Gastroesophageal sphincter (tissue), 4 donors: ENCODE measurements around the gene CLSTN1. TPM values are rescaled to one million over a fixed set of nuclear protein-coding genes. Genes with fewer than 3 reads are reported as not detected.

Source experiments
- ATAC-seq: fragments of 150-250 bp; one replicate; pipeline ENCODE4 v1.9.1; 2016; ENCODE audit warnings: mild to moderate bottlenecking, moderate library complexity
- H3K27ac ChIP-seq, 4 donors: fragments of 200-600 bp; sonication (generic) in 3 of 4; 1 replicate in 3 of 4; 2 replicates in 1 of 4; pipeline ENCODE4 v1.5.1; 2016 to 2019
- H3K27me3 ChIP-seq: fragments of 200-600 bp; sonication (generic); one replicate; pipeline ENCODE4 v1.5.1; 2019
- H3K36me3 ChIP-seq, 2 donors: fragments of 200-600 bp; sonication (generic); one replicate each; pipeline ENCODE4 v1.5.1; 2019; ENCODE audit warnings: control low read depth in 1 of 2
- H3K4me1 ChIP-seq, 3 donors: fragments of 200-600 bp; sonication (generic); 1 replicate in 2 of 3; 2 replicates in 1 of 3; pipeline ENCODE4 v1.5.1; 2016 to 2019; ENCODE audit warnings: control low read depth in 2 of 3
- H3K4me3 ChIP-seq, 2 donors: fragments of 200-600 bp; sonication (generic); one replicate each; pipeline ENCODE4 v1.5.1; 2019; ENCODE audit warnings: mild to moderate bottlenecking in 1 of 2, moderate library complexity in 1 of 2
- H3K9me3 ChIP-seq, 3 donors: fragments of 200-600 bp; sonication (generic); one replicate each; pipeline ENCODE4 v1.5.1; 2017 to 2019; ENCODE audit warnings: control low read depth in 2 of 3
- EP300 ChIP-seq: sonication (generic); formaldehyde crosslinking; IDR thresholded peaks from one replicate; pipeline ENCODE4 v1.6.1; 2017; ENCODE audit warnings: antibody characterized with exemption, mild to moderate bottlenecking
- POLR2A ChIP-seq, 2 donors: fragments of 450-650 bp; IDR thresholded peaks; one replicate each; pipeline ENCODE4 v1.6.1; 2017; ENCODE audit warnings: antibody characterized with exemption in 2 of 2, mild to moderate bottlenecking in 2 of 2, moderate library complexity in 1 of 2
- POLR2AphosphoS5 ChIP-seq: sonication (generic); formaldehyde crosslinking; IDR thresholded peaks from one replicate; pipeline ENCODE4 v1.6.1; 2017; ENCODE audit warnings: antibody characterized with exemption
- WGBS, 2 donors: methylation state at CpG; one replicate each; pipeline ENCODE4 v1.1.5; 2018; ENCODE audit warnings: low coverage in 1 of 2; 5-methylcytosine and 5-hydroxymethylcytosine counted together
- total RNA-seq, 4 donors: library from RNA; depleted of rRNA; stranded (reverse); fragments of >200 nt; gene quantifications; one replicate each; pipeline ENCODE4 v1.1.0, GENCODE V29; 2016
- TF ChIP-seq, protein P1 (sequence below), 4 experiments: fragments of 200-600 bp in 2 of 4; fragments of 450-650 bp in 2 of 4; sonication (generic) in 1 of 4; IDR thresholded peaks; one replicate each; pipeline ENCODE4 v1.5.1; 2017 to 2019; ENCODE audit warnings: antibody characterized with exemption in 4 of 4, mild to moderate bottlenecking in 2 of 4, moderate library complexity in 2 of 4

CLSTN1 gene
- total RNA-seq, 4 donors from 2014 or later = 45.1 to 95.4 (median 58.7) TPM

- H3K36me3 ChIP-seq = peaks cover 0 to 54% of the 10 kb centered on the region in 2 donors
- H3K9me3 ChIP-seq = no peaks in the 10 kb centered on the region
- 86 to 100% methylated on average over 1 of the region's 4 CpGs for WGBS, 2 donors
- TF ChIP-seq POLR2AphosphoS5 = no peak
- no peak for TF ChIP-seq EP300
- TF ChIP-seq, protein P1, sequence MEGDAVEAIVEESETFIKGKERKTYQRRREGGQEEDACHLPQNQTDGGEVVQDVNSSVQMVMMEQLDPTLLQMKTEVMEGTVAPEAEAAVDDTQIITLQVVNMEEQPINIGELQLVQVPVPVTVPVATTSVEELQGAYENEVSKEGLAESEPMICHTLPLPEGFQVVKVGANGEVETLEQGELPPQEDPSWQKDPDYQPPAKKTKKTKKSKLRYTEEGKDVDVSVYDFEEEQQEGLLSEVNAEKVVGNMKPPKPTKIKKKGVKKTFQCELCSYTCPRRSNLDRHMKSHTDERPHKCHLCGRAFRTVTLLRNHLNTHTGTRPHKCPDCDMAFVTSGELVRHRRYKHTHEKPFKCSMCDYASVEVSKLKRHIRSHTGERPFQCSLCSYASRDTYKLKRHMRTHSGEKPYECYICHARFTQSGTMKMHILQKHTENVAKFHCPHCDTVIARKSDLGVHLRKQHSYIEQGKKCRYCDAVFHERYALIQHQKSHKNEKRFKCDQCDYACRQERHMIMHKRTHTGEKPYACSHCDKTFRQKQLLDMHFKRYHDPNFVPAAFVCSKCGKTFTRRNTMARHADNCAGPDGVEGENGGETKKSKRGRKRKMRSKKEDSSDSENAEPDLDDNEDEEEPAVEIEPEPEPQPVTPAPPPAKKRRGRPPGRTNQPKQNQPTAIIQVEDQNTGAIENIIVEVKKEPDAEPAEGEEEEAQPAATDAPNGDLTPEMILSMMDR (IDR thresholded peaks at IDR 0.05) = no peak
- TF ChIP-seq POLR2A (IDR thresholded peaks at IDR 0.05) = no peak
- H3K4me1 ChIP-seq = peaks cover 0 to 18% (median 7%) of the 10 kb centered on the region in 3 donors
- ATAC-seq = no peak
- H3K27me3 ChIP-seq = no peaks in the 10 kb centered on the region
- H3K27ac ChIP-seq = no peak overlapping the region
- H3K4me3 ChIP-seq = no peak overlapping the region
Measured at GRCh38 chr1:9870572-9870971, 46.8 kb upstream of the CLSTN1 start.

GRCh38 chr1:9869831-9870251 lies 46.1 kb upstream of the CLSTN1 start:
- Histone ChIP-seq H3K4me3 (no peak overlapping the region), H3K36me3 (peaks cover 0 to 54% of the 10 kb centered on the region in 2 donors), H3K27ac (no peak overlapping the region), H3K4me1 (peaks cover 0 to 11% (median 0%) of the 10 kb centered on the region in 3 donors), H3K27me3 (no peaks in the 10 kb centered on the region), H3K9me3 (no peaks in the 10 kb centered on the region)
- WGBS, 2 donors = no CpG with 5 or more reads among the region's 13 CpGs
- no peak for ATAC-seq
- TF ChIP-seq, protein P1 (IDR thresholded peaks at IDR 0.05) = no peak
- TF ChIP-seq POLR2A (IDR thresholded peaks at IDR 0.05) = no peak

DNA sequence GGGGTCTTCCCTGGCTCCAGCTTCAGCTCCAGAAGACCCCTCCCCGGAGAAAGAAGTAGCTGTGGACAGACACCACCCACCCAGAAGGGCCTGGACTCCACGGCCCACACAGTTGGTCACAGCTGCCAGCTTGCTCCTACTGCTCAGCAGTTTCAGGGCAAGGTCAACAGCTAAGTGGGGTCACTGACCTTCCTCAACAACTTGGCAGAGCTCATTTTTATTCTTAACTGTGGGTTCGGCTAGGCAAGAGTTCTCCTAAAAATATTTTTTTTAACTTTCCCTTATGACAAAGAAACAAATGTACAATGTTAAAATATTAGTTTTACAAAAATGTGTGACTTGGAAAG lies 44.5 kb upstream of the CLSTN1 start:
- 0 to 32% methylated on average over 1 of the region's 3 CpGs for WGBS, 2 donors
- no peaks in the 10 kb centered on the region for H3K27me3 ChIP-seq
- no peak overlapping the region for H3K4me3 ChIP-seq
- H3K9me3 ChIP-seq = no peaks in the 10 kb centered on the region
- H3K4me1 ChIP-seq = peaks cover 0 to 7% (median 0%) of the 10 kb centered on the region in 3 donors
- no peak overlapping the region for H3K27ac ChIP-seq
- H3K36me3 ChIP-seq = peaks cover 0 to 54% of the 10 kb centered on the region in 2 donors
- ATAC-seq = no peak
- TF ChIP-seq, protein P1 (IDR thresholded peaks at IDR 0.05) = no peak
- TF ChIP-seq EP300 = no peak
- no peak for TF ChIP-seq POLR2A (IDR thresholded peaks at IDR 0.05)
- TF ChIP-seq POLR2AphosphoS5 = no peak

DNA sequence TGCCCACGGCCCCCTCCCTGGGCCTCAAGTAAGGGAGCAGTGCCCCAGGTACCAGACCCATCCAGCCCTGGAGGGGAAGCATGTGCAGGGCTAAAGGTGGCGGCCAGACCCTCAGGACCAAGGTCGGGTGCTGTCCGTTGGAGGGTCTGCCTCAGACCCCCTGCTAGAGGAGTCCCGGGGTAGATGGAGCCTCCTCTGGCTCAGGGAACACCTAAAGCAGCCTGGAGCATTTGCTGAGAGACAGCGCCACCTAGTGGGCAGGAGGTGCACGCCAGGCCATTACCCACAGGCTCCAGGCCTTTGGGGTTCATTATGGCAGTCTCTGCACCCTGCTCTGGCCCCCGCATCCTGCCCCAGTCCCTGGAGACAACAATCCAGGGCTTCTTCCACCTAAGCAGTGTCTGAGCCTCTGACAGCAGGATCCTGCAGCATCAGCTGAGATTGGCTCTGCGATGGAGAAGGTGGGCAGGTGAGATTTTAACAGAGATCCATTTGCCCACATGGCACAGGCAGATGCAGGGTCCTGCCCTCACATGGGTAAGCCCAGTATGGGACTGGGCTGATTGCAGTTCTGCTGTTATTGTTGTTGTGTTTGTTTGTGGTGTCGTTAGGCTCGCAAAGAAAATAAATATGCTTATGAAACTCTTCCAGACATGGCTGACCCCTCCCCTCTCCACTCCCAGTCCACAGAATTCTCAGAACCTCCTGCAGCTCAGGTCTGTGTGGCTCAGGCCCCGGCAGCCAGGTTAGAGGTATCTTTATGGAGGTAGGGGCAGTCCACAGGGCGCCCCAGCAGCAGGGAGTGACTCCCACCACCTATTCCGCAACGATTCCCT lies 43.9 kb upstream of the CLSTN1 start:
- ATAC-seq = peak; percentile 76
- no peak for TF ChIP-seq POLR2AphosphoS5
- TF ChIP-seq, protein P1 (IDR thresholded peaks at IDR 0.05) = peak in 3 of 4 experiments; percentile 97
- Histone ChIP-seq H3K27me3 (no peaks in the 10 kb centered on the region), H3K4me1 (peaks cover 0 to 7% (median 0%) of the 10 kb centered on the region in 3 donors), H3K4me3 (no peak overlapping the region), H3K27ac (no peak overlapping the region), H3K36me3 (peaks cover 0 to 54% of the 10 kb centered on the region in 2 donors), H3K9me3 (no peaks in the 10 kb centered on the region)
- 71 to 84% methylated on average over 2 to 6 of the region's 15 CpGs for WGBS, 2 donors

DNA sequence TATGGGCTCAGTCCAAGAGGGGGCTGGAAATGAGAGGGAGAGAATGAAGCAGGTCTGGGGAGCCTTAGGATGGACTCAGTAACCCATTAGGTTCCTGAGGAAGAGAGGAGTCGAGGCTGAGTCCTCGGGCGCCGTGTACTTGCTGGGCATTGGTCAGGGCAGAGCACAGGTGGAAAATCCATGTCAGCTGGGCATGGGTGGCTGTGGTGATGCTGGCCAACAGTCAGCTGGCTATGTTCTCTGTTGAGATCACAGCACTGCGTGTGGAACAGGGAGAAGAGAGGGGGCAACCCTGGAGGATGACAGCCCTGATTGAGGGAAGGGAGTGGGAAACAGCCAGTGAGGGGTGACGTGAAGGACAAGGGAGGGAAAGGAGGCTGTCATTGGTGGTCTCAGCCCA lies 43.1 kb upstream of the CLSTN1 start:
- Histone ChIP-seq H3K4me1 (peaks cover 0 to 7% (median 0%) of the 10 kb centered on the region in 3 donors), H3K36me3 (peaks cover 0 to 57% of the 10 kb centered on the region in 2 donors), H3K27me3 (no peaks in the 10 kb centered on the region), H3K4me3 (no peak overlapping the region), H3K27ac (no peak overlapping the region), H3K9me3 (no peaks in the 10 kb centered on the region)
- 65 to 86% methylated on average over 2 to 6 of the region's 6 CpGs for WGBS, 2 donors
- TF ChIP-seq POLR2AphosphoS5 (no peak), EP300 (no peak), POLR2A (IDR thresholded peaks at IDR 0.05) (no peak)
- TF ChIP-seq, protein P1 (IDR thresholded peaks at IDR 0.05) = no peak
- ATAC-seq = peak; percentile 4
